Smooth muscle cell (in vitro differentiated cells): ENCODE results near the gene IL22RA2. TPM values are rescaled to one million over a fixed set of nuclear protein-coding genes. Genes with fewer than 3 reads are reported as not detected.

Experiments used
- DNase-seq: peaks from one replicate; lab custom pipeline; 2025; ENCODE audit not compliant: unreplicated experiment; lab: John Stamatoyannopoulos, UW
- H2AFZ ChIP-seq: fragments of 200-600 bp; sonication (generic); 2 replicates; pipeline ENCODE4 v1.6.0; 2016; ENCODE audit warnings: antibody characterized with exemption, low read depth, mild to moderate bottlenecking
- H3F3A ChIP-seq: fragments of 200-600 bp; sonication (generic); 2 replicates; pipeline ENCODE4 v1.6.0; 2017; ENCODE audit warnings: antibody characterized with exemption, low read depth
- H3K27ac ChIP-seq: fragments of 200-600 bp; sonication (generic); 2 replicates; pipeline ENCODE4 v1.5.1; 2016; ENCODE audit warnings: low read depth, mild to moderate bottlenecking
- H3K27me3 ChIP-seq: fragments of 200-600 bp; sonication (generic); 2 replicates; pipeline ENCODE4 v1.6.1; 2016; ENCODE audit warnings: low read depth, mild to moderate bottlenecking
- H3K36me3 ChIP-seq: fragments of 200-600 bp; sonication (generic); 2 replicates; pipeline ENCODE4 v1.5.1; 2016; ENCODE audit warnings: low read depth
- H3K4me1 ChIP-seq: fragments of 200-600 bp; sonication (generic); 2 replicates; pipeline ENCODE4 v1.5.1; 2016; ENCODE audit warnings: low read depth
- H3K4me2 ChIP-seq: fragments of 200-600 bp; sonication (generic); 2 replicates; pipeline ENCODE4 v1.6.0; 2016; ENCODE audit warnings: mild to moderate bottlenecking
- H3K4me3 ChIP-seq: fragments of 200-600 bp; sonication (generic); 2 replicates; pipeline ENCODE4 v1.5.1; 2016; ENCODE audit warnings: mild to moderate bottlenecking
- H3K79me2 ChIP-seq: fragments of 200-600 bp; sonication (generic); 2 replicates; pipeline ENCODE4 v1.6.0; 2016; ENCODE audit warnings: low read depth, mild to moderate bottlenecking
- H3K9ac ChIP-seq: fragments of 200-600 bp; sonication (generic); 2 replicates; pipeline ENCODE4 v1.6.0; 2016; ENCODE audit warnings: low read depth
- H3K9me3 ChIP-seq: fragments of 200-600 bp; sonication (generic); replicated peaks from 2 replicates; pipeline ENCODE4 v1.5.1; 2016; ENCODE audit warnings: low read depth
- H4K20me1 ChIP-seq: fragments of 200-600 bp; sonication (generic); 2 replicates; pipeline ENCODE4 v1.6.0; 2016; ENCODE audit warnings: low read depth
- whole genome bisulfite sequencing: methylation state at CpG from one replicate; pipeline ENCODE4 v1.1.7; 2016; ENCODE audit warnings: low lambda C conversion rate; 5-methylcytosine and 5-hydroxymethylcytosine counted together
- polyA plus RNA-seq: library from polyadenylated mRNA; unstranded; fragments of >200 nt; fragmentation: Nextera tagmentation; extraction: Ambion mirVana; gene quantifications from 2 replicates; pipeline ENCODE4 v1.2.1, GENCODE V29; 2016
- total RNA-seq: library from RNA; depleted of rRNA; stranded (reverse); fragments of >200 nt; gene quantifications from 2 replicates; pipeline ENCODE4 v1.2.3, GENCODE V29; 2014
- TF ChIP-seq, protein P1 (sequence below): fragments of 200-600 bp; sonication (generic); IDR thresholded peaks from 2 replicates; pipeline ENCODE4 v1.5.1; 2017; ENCODE audit warnings: borderline replicate concordance, mild to moderate bottlenecking, antibody characterized with exemption; ENCODE audit not compliant: insufficient read depth, poor library complexity, severe bottlenecking

IL22RA2 gene
- total and polyA plus RNA-seq, 2 experiments from 2014 or later, result not detected

DNA sequence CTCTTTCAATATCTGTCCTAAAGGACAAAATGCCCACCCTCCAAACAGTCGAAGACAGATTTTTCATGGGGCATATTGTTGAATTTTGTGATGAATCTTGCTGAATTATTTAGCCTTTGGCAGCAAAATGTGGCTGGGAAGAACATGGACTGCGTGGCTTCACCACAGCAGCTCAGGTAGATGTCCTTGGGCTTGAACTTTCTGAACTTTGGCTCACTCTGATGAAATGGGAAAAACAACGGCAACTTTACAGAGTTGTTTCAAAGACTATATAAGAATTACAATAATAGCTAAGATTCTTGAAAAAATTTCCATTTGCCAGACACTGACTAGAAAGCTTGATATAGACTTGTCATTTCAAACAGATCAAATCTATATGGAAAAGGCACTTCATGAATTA is 75.9 kb downstream of the IL22RA2 start:
- Histone ChIP-seq H3K4me1 (no peaks in the 10 kb centered on the region), H3K27me3 (no peaks in the 10 kb centered on the region), H4K20me1 (no peaks in the 10 kb centered on the region), H3K4me3 (no peak overlapping the region), H3K36me3 (no peaks in the 10 kb centered on the region), H3K79me2 (no peaks in the 10 kb centered on the region), H2AFZ (no peak overlapping the region), H3F3A (no peaks in the 10 kb centered on the region), H3K9ac (no peak overlapping the region), H3K4me2 (no peak overlapping the region), H3K27ac (no peak overlapping the region), H3K9me3 (no peaks in the 10 kb centered on the region)
- DNase-seq, result no peak
- TF ChIP-seq, protein P1, sequence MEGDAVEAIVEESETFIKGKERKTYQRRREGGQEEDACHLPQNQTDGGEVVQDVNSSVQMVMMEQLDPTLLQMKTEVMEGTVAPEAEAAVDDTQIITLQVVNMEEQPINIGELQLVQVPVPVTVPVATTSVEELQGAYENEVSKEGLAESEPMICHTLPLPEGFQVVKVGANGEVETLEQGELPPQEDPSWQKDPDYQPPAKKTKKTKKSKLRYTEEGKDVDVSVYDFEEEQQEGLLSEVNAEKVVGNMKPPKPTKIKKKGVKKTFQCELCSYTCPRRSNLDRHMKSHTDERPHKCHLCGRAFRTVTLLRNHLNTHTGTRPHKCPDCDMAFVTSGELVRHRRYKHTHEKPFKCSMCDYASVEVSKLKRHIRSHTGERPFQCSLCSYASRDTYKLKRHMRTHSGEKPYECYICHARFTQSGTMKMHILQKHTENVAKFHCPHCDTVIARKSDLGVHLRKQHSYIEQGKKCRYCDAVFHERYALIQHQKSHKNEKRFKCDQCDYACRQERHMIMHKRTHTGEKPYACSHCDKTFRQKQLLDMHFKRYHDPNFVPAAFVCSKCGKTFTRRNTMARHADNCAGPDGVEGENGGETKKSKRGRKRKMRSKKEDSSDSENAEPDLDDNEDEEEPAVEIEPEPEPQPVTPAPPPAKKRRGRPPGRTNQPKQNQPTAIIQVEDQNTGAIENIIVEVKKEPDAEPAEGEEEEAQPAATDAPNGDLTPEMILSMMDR, result no peak
- WGBS, result 87% methylated on average over 3 of the region's 3 CpGs

DNA sequence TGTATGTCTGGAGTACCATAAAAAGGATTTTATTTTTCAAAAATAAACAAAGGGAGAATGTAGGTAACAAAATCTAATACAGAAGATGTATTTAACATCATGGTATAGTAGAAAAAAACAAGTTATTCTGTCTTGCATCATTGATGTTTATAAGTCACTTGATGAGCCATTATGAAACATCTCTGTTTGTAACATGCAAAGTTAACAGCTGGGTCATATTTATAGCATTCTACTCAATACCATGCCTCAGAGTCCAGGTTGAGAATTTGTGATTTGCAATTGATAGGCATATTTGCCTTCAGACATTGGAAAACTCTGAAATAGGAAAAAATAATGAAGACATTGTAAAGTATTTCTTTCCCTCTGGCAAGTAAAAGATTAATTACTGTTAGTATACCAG is 76.4 kb downstream of the IL22RA2 start:
- H3K27ac ChIP-seq, result no peak overlapping the region
- H3K4me2 ChIP-seq, result no peak overlapping the region
- H3K9me3 ChIP-seq, result no peaks in the 10 kb centered on the region
- no peaks in the 10 kb centered on the region for H3K36me3 ChIP-seq
- H3F3A ChIP-seq, result no peaks in the 10 kb centered on the region
- no peak overlapping the region for H3K4me3 ChIP-seq
- no peaks in the 10 kb centered on the region for H4K20me1 ChIP-seq
- no peak overlapping the region for H2AFZ ChIP-seq
- TF ChIP-seq, protein P1, result no peak
- no peaks in the 10 kb centered on the region for H3K4me1 ChIP-seq
- no peak overlapping the region for H3K9ac ChIP-seq
- no peaks in the 10 kb centered on the region for H3K79me2 ChIP-seq
- DNase-seq, result no peak
- no peaks in the 10 kb centered on the region for H3K27me3 ChIP-seq

DNA sequence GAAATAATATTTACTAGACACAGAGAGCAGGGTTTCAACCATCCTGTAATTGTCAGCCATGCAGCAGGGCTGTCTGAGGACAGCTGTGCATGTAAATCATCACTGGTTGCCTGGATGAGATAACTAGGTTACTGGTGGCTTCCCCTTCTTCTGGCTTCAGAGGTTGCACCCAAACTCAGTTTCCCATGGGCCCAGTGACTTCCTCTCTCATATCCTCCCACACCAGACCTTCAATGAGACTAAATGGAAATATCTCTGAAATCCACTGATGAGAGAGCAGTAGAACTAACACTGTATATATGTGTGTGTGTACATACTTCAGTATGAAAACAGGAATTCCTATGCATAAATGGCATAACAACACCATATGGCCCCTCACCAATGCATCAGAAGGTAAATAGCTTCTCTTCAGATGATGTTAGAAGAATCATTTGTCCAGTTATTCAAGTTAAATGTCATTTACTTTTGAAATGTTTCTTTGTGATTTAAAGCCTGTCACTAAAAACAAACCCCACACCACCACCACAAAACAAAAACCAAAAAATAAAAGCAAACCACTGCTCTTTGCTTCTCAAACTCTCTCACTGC is 77.7 kb downstream of the IL22RA2 start:
- no peak for DNase-seq

DNA sequence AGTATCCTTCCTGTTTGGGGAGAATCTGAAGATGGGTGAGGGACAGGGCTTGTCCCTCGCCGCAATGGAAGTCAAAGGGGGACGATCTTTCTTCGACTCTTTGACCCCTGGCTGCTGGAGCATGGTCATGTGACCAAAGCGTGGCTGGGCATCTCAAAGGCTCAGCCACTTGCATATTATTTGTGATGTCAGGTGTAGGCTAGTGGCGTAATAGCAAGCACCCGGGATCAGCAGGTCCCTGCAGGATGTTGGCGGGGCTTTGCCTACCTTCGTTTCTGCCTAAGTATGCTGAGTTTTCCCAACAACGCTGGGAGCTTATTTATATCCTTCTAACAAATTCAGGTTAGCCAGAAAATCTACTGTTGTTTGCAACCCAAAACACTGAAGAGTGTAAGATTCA is 78.4 kb downstream of the IL22RA2 start:
- TF ChIP-seq, protein P1, result no peak
- H3K36me3 ChIP-seq, result no peaks in the 10 kb centered on the region
- no peaks in the 10 kb centered on the region for H3F3A ChIP-seq
- H3K4me3 ChIP-seq, result no peak overlapping the region
- H2AFZ ChIP-seq, result no peak overlapping the region
- H3K4me2 ChIP-seq, result no peak overlapping the region
- H3K4me1 ChIP-seq, result no peaks in the 10 kb centered on the region
- WGBS, result 84% methylated on average over 10 of the region's 10 CpGs
- H4K20me1 ChIP-seq, result no peaks in the 10 kb centered on the region
- H3K9me3 ChIP-seq, result no peaks in the 10 kb centered on the region
- H3K9ac ChIP-seq, result no peak overlapping the region
- H3K27ac ChIP-seq, result no peak overlapping the region
- no peak for DNase-seq
- no peaks in the 10 kb centered on the region for H3K79me2 ChIP-seq
- H3K27me3 ChIP-seq, result no peaks in the 10 kb centered on the region

More for the DNA sequence above, 77.7 kb downstream of the IL22RA2 start:
- H3K27me3 ChIP-seq, result no peaks in the 10 kb centered on the region
- H3K4me1 ChIP-seq, result no peaks in the 10 kb centered on the region
- H4K20me1 ChIP-seq, result no peaks in the 10 kb centered on the region
- H3K9me3 ChIP-seq, result no peaks in the 10 kb centered on the region
- H3K4me3 ChIP-seq, result no peak overlapping the region
- H3K36me3 ChIP-seq, result no peaks in the 10 kb centered on the region
- H3K27ac ChIP-seq, result no peak overlapping the region
- no peak overlapping the region for H2AFZ ChIP-seq
- no peaks in the 10 kb centered on the region for H3K79me2 ChIP-seq
- no peaks in the 10 kb centered on the region for H3F3A ChIP-seq
- TF ChIP-seq, protein P1, result no peak
- H3K4me2 ChIP-seq, result no peak overlapping the region
- H3K9ac ChIP-seq, result no peak overlapping the region
